Left lung (tissue), 8 donors: ENCODE data around the gene CCKAR. TPM values are rescaled to one million over a fixed set of nuclear protein-coding genes. Genes with fewer than 3 reads are reported as not detected.

ENCODE experiments used
- polyA plus RNA-seq, 6 donors: library from polyadenylated mRNA; unstranded; fragments of 120-200 nt; gene quantifications; one replicate each; pipeline ENCODE4 v1.2.1, GENCODE V29; 2013; ENCODE audit not compliant: insufficient read length in 6 of 6
- total RNA-seq, 2 donors: library from RNA; stranded (reverse); fragmentation: NEBNext Ultra II Directional; extraction: Animal tissue kit (Norgen Biotek cat#: 25700); gene quantifications; one replicate each; pipeline ENCODE4 v1.2.1, GENCODE V29; 2021
- donor health status: DM: no; HTN: yes; CAD: no.
- donor health status: DM: no; HTN: no; CAD: no.

CCKAR gene
- total and polyA plus RNA-seq, 8 donors: 0.10 to 3.0 (median 0.35) TPM; not detected in 3

Other genes with a start within 250 kb of the CCKAR start
- 100 to 1,000 TPM in 1 of 2 donors, 10 to 100 TPM in 1; 88.6 to 127 TPM for gene RBPJ, start 169.5 kb downstream of the CCKAR start, total RNA-seq
- gene RBPJ, start 169.5 kb downstream of the CCKAR start, polyA plus RNA-seq: 100 to 1,000 TPM in 4 of 6 donors, 10 to 100 TPM in 2; 93.8 to 126 (median 105) TPM
- 10 to 100 TPM in 1 of 2 donors, 1 to 10 TPM in 1; 9.5 to 14.3 TPM for gene TBC1D19, start 93.6 kb upstream of the CCKAR start, total RNA-seq
- gene TBC1D19, start 93.6 kb upstream of the CCKAR start, polyA plus RNA-seq: 10 to 100 TPM; 16.2 to 25.8 (median 19.5) TPM